Choroid plexus epithelial cell (primary cell): ENCODE results near the gene ITPR1.

ENCODE experiments used
- DNase-seq: peaks from one replicate; pipeline ENCODE4 v3.0.0-alpha.2; 2010; ENCODE audit warnings: low read depth
- H3K4me3 ChIP-seq: 2 replicates; pipeline ENCODE4 v1.5.1; 2011; ENCODE audit warnings: low read depth, mild to moderate bottlenecking, control low read depth, low read length, moderate library complexity
- TF ChIP-seq, protein P1 (sequence below): conservative IDR thresholded peaks from 2 replicates; pipeline ENCODE4 v1.5.1; 2011; ENCODE audit warnings: low read depth, mild to moderate bottlenecking, control low read depth, inconsistent platforms, low read length, moderate library complexity

Gene ITPR1

DNA sequence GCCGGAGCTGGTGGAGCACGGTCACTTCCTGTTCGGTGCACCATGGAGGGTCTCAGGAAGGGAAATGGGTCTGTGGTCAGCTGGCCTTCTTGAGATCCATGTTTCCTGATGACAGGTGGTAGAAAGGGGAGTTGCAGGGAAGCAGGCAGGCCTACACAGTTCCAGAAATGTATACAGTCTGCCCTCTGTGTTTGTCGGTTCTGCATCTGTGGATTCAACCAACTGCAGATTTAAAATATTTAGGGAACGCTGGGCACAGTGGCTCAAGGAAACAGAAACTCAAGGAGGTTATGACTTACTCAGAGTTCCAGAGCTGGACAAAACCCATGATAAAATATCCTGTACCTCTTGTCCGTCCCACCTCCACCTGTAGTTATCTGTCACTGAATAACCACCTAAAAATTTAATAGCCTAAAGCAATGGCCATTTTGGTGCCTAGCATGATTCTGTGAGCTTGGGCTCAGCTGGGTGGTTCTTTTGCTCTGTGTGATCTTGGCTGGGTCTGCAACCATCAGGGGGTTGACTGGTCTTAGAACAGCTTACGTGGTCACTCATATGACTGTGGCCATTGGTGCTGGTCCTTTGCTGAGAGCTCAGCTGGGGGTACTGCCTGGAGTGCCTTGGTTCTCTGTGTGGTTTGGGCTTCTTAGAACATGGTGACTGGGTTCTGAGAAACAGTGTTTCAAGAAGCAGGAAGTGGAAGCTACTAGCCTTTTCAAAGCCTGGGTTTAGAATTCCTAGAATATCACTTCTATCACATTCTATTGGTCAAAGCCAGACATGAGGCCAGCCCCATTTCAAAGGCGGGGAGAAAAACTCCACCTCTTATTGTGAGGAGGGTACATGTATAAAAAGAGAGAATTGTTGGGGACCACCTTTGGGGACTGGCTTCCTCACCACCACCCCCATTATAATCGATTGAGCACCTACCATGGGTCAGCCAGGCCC is 246.4 kb downstream of the ITPR1 start:
- no peak overlapping the region for H3K4me3 ChIP-seq
- TF ChIP-seq, protein P1, sequence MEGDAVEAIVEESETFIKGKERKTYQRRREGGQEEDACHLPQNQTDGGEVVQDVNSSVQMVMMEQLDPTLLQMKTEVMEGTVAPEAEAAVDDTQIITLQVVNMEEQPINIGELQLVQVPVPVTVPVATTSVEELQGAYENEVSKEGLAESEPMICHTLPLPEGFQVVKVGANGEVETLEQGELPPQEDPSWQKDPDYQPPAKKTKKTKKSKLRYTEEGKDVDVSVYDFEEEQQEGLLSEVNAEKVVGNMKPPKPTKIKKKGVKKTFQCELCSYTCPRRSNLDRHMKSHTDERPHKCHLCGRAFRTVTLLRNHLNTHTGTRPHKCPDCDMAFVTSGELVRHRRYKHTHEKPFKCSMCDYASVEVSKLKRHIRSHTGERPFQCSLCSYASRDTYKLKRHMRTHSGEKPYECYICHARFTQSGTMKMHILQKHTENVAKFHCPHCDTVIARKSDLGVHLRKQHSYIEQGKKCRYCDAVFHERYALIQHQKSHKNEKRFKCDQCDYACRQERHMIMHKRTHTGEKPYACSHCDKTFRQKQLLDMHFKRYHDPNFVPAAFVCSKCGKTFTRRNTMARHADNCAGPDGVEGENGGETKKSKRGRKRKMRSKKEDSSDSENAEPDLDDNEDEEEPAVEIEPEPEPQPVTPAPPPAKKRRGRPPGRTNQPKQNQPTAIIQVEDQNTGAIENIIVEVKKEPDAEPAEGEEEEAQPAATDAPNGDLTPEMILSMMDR, result no peak

DNA sequence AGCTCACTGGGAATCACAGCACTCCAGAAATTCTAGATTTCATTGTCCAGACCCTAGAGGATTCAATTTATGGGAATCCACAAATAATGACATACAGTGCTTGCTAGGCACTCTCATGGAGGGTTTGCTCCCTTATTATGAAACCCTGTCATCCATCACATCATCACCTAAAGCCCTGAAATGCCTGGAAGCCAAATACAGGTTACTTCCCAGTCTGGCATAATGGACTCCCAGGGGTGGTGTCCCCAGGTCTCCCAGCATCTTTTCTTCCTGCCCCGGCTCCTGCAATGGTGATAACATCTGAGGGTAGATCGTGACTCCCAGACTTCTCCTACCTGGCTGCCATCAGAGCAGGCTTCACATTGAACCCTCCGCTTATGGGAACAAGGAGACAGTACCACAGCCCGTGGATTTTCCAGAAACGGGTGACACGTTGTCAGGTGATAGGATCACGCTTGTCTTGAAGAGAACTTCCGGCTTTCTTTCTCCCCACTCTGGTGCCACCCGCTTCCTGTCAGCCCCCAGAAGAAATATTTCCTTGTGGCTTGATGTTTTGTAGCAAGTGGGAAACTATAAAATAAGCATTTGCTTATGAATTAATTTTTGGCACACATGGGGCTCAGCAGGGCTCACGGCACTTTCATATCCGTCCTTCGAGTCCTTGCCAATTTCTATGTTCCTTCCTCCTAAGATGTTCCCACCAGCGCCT is 247.4 kb downstream of the ITPR1 start:
- no peak for DNase-seq
- H3K4me3 ChIP-seq, result no peak overlapping the region
- TF ChIP-seq, protein P1, result no peak

More for the DNA sequence above, 246.4 kb downstream of the ITPR1 start:
- DNase-seq, result no peak

DNA sequence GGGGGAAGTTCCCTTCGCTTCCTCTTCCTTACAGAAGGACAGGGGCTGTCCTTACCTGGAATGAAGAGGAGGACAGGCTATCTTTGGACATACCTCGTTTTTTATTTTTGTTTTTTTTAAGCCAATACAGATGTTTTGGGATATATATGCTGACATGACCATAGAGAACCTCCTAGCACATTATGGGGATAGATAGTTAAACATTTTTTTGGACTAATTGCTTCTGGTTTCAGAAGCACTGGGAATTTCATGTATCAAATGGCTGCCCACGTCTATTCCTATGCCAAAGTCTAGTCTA is 247.9 kb downstream of the ITPR1 start:
- H3K4me3 ChIP-seq, result no peak overlapping the region
- TF ChIP-seq, protein P1, result no peak
- no peak for DNase-seq

DNA sequence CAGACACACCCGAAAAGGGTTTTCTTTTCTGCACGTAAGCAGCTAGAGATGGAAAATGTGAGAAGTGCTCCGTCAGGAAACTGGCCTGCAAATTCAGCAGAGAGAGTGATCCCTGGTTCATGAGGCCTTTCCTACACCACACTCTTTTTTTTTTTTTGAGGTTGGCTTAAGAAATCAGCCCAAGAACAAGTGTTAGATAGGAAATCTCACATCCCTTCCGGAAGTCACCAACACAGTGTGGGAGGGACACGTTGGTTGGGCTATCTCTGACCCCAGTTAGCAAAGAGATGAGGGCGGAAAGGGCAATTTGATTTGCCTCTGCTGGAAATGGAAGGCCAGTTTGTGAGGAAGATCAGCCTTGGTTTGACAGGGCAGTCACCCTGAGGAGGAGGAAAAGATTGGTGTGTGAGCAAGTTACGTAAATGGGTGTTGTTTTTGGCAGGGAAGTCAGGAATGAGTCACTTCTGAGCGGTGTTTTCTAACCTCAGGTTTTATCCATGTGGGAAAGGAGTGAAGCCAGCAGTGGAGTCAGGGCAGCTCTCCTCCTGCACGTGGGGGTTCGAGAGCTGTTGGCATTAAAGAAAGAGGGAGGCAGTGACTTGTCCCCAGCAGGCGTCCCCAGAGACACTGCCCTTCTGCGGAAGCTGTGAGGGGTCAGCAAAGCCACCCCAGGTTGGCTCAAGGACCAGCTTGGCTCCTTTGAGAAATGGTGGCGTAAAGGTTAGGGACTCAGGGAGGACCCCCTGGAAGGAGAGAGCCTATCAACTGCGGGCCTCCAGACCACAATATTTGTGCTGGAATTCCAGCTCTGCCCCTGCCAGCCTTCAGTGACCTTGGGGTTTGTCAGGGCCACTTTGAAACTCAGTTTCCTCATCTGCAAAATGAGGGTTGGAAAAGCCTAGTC is 248.5 kb downstream of the ITPR1 start:
- peak; percentile 99 for DNase-seq
- H3K4me3 ChIP-seq, result no peak overlapping the region
- TF ChIP-seq, protein P1, result no peak

DNA sequence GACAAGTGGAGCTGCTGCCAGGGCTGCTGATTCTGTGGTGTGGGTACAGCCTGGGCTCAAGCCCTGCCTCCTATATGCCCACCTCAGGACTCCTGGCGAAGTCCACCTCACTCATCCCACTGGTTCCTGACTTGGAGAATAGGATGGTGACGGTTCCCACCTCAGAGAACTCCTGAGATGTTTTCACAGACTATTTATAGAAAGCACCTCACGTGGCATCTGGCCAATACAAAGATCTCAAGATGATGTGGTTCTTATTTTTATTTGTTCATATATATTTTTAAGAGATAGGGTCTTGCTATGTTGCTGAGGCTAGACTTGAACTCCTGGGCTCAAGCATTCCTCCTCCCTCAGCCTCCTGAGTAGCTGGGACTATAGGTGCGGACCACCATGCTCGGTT is 249.2 kb downstream of the ITPR1 start:
- TF ChIP-seq, protein P1, result no peak
- no peak overlapping the region for H3K4me3 ChIP-seq
- DNase-seq, result peak; percentile 68

DNA sequence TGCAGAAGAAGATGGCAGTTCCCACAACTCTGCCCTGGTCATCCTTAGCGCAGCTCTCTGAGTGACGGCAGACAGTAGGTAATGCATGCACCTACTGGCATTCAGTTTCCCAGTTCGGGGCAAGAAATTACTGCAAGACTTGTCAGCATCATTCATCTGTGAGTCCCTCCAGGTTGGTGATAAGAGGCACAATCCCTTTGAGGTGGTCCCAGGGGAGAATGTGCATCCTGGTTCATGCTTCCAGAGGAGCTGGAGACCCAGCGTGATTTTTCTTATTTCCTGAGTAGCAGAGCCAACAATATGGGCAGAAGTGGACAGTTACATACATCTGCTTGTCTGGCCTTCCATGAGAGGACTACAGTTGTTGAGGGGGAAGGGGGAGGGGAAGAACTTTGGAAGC is 250.2 kb downstream of the ITPR1 start:
- TF ChIP-seq, protein P1, result no peak
- no peak overlapping the region for H3K4me3 ChIP-seq
- DNase-seq, result no peak
